ACHN (cell line): Measurements from ENCODE around the gene SYCP2.
"Not testable (repeated sequence)": the region's sequence is repeated elsewhere in the genome, so short reads cannot be mapped to it uniquely, and the experiment has no call there.

Experiments used
- DNase-seq: peaks from one replicate; pipeline ENCODE4 v3.0.0-alpha.2; 2015
- in situ Hi-C: cut with HindIII; loops from 2 replicates; pipeline ENCODE4 v1.10.0; 2017; ENCODE audit warnings: low sequenced_read_pairs, low pct_ligation_motif_present, low pct_unique_long_range_greater_than_20kb

The SYCP2 gene

DNA sequence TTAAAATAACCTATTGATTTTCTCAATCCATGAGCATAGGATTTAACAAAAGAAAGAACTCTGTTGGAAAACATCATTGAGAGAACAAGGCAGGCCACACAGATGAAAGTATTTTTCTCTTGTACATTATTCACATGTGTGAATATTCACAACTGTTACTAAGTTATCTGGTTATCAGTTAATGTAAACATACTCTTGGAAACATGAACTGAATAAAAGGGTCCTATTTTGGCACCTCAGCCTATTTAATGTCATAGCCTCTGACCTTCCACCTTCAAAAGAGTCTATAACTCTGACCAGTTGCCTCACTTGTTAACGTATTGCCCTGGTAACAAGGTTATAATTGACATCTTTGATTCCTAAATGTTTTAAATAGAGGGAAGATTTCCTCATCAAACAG lies 8.1 kb downstream of the SYCP2 start:
- DNase-seq: no peak
- in situ Hi-C loops: no loop called here

- no peak for DNase-seq
- in situ Hi-C loops: no loop called here
Observed at GRCh38 chr20:59923514-59923913, 9.9 kb downstream of the SYCP2 start.

- no peak for DNase-seq
- in situ Hi-C loops: no loop called here
Observed at GRCh38 chr20:59920944-59921343, 12.5 kb downstream of the SYCP2 start.

- in situ Hi-C loops: no loop called here
- no peak for DNase-seq
Observed at GRCh38 chr20:59912609-59913008, 20.8 kb downstream of the SYCP2 start.

- in situ Hi-C loops: no loop called here
- no peak for DNase-seq
Observed at GRCh38 chr20:59911041-59911440, 22.4 kb downstream of the SYCP2 start.

- in situ Hi-C loops: no loop called here
- no peak for DNase-seq
Observed at GRCh38 chr20:59908855-59909254, 24.6 kb downstream of the SYCP2 start.

GRCh38 chr20:59903621-59904020 lies 29.8 kb downstream of the SYCP2 start:
- in situ Hi-C loops: no loop called here
- no peak for DNase-seq

DNA sequence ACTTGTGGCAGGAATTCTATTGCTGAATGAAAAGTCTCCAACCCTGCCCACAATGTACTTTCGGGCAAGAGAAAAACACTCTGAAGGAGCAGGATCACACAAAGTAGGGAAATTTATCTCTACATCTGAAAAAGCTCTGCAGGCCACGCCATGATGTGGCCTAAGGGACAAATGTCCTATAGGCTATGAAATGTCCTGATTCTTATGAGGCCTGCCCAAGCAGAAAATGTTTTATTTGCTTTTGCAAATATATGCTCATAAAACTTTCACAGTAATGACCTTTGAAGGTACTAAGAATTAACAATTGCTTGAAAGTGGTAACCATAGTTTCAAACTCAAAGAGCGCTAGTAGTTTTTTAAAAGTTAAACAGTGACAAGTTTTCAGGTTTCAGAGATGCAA lies 31.0 kb downstream of the SYCP2 start:
- in situ Hi-C loops: no loop called here

DNA sequence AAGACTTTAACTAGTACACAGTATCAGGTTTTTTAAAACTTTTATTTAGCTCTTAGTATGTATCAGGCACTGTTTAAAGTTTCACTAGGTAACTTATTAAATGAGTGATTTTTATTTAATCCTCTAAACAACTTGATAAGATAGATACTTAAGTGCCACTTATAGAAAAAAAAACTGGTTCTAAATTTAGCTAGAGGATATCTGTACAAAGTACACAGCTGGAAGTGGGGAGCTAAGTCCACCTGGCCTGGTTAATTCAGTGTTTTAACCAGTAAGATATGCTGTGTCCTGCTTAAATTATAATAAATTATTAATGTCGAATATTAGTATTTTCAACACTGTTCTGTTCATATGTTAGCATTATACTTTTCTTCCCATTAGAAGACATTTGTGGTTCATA lies 37.5 kb downstream of the SYCP2 start:
- in situ Hi-C loops: no loop called here
- no peak for DNase-seq

More for the DNA sequence above, 31.0 kb downstream of the SYCP2 start:
- DNase-seq: no peak

GRCh38 chr20:59891581-59891980 lies 41.9 kb downstream of the SYCP2 start:
- no peak for DNase-seq
- in situ Hi-C loops: no loop called here

GRCh38 chr20:59890035-59890434 lies 43.4 kb downstream of the SYCP2 start:
- in situ Hi-C loops, DNase-seq: not testable (repeated sequence)

DNA sequence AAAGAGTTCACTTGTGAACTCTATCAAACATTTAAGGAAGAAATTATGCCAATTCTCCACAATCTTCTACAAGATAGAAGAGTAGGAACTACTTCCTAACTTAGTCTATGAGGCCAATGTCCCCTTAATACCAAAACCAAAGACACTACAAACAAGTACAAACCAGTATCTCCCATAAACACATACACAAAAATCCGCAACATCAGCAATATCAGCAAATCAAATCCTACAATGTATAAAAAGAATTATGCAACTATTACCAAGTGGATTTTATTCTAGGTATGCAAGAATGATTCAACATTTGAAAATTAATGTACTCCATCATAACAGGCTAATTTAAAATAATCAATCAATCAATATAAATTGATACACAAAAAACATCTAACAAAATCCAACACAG lies 45.4 kb downstream of the SYCP2 start:
- DNase-seq: no peak
- in situ Hi-C loops: no loop called here

GRCh38 chr20:59884494-59884893 lies 48.9 kb downstream of the SYCP2 start:
- in situ Hi-C loops: no loop called here
- DNase-seq: no peak

- in situ Hi-C loops: no loop called here
Observed at GRCh38 chr20:59880198-59880597, 53.2 kb downstream of the SYCP2 start.

GRCh38 chr20:59873409-59873808 lies 60.0 kb downstream of the SYCP2 start:
- in situ Hi-C loops: no loop called here
- no peak for DNase-seq

More at GRCh38 chr20:59880198-59880597, 53.2 kb downstream of the SYCP2 start:
- no peak for DNase-seq

- in situ Hi-C loops: no loop called here
- DNase-seq: no peak
Observed at GRCh38 chr20:59871096-59871495, 62.3 kb downstream of the SYCP2 start.

GRCh38 chr20:59866338-59866737 lies 67.1 kb downstream of the SYCP2 start:
- in situ Hi-C loops: no loop called here

DNA sequence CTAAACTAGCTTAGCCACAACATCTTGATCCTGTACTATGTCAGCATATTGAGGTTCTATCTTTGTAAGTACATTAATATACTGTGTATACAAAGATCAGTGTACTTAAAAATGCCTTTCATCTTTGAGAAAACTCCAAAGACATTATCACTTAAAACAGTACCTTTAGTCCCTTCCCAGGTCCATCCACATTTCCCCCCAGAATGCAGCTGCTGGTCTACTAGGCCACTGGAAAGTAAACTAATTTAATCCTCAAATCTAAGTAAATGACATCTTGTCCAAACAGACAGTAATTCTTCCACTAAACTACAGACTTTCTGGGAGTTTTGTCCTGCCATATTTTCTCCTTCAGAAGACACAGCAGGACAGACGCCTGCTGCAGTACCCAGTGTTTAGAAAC lies 68.7 kb downstream of the SYCP2 start:
- in situ Hi-C loops: no loop called here
- no peak for DNase-seq

More at GRCh38 chr20:59866338-59866737, 67.1 kb downstream of the SYCP2 start:
- no peak for DNase-seq

DNA sequence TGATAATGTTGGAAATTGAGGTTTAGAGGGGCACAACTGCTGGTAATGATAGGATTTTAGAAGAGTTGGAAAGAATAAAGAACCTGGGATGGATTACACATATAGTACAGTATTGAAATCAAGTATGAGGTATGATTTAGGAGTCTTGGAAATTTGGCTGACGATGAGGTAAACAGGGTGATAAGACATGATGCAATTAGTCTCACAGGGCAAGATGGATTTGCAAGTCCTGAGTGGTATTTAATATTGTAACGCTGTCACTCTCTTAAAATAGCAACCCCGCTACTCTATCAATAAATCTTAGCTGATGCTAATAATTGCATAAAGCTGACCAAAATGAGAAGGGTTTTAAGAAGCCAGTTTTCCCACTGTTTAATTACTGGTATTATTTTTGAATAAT lies 70.4 kb downstream of the SYCP2 start:
- in situ Hi-C loops: no loop called here

GRCh38 chr20:59861401-59861800 lies 72.0 kb downstream of the SYCP2 start:
- no peak for DNase-seq
- in situ Hi-C loops: no loop called here

More for the DNA sequence above, 70.4 kb downstream of the SYCP2 start:
- DNase-seq: no peak

DNA sequence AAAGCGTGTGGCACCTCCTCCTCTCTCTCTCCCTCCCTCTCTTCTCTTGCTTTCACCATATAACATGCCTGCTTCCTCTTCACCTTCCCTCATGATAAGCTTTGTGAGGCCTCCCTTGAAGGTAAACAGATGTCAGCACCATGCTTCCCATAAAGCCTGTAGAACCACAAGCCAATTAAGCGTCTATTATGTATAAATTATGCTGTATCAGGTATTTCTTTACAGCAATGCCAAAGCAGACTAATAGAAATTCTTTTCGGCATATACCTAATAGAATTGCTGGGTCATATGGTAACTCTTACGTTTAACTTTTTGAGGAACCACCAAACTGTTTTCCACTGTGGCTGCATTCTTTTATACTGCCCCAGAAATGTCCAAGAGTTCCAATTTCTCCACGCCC lies 75.0 kb downstream of the SYCP2 start:
- DNase-seq: no peak
- in situ Hi-C loops: no loop called here
